Stimulated activated CD4-positive, alpha-beta T cell treated with anti-CD3 and anti-CD28 coated beads, TNF-alpha, amount 100 ng/mL, for 4 hours (primary cell): ENCODE measurements around the gene RAB13.

Source experiments
- DNase-seq, 3 experiments: peaks; one replicate each; pipeline ENCODE4 v3.0.0-alpha.2; 2020; ENCODE audit warnings: low read depth in 3 of 3

RAB13 gene

GRCh38 chr1:153957744-153958110, 28.4 kb downstream of the RAB13 start:
- DNase-seq, result no peak

- DNase-seq, result no peak
Observed at GRCh38 chr1:153956997-153957715, 29.0 kb downstream of the RAB13 start.

DNA sequence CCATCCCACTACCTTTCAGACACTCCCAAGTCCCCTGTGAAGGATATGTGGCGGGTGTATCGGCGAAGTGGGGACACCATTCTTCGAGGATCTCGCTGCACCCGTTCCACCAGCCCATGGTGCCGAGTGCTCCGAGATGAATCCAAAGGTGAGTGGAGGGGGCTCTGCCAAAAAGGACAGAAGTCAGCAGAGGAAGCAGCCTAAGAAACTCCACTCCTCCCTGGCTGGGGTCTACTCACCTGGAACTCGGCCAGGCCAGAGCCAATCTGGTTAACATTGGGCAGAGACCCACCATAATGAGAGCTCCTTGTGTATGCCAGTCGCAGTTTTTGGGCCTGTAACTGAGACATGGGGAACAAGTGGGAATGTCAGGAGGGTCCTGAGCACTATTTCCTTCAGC, 31.3 kb downstream of the RAB13 start:
- DNase-seq, result no peak

DNA sequence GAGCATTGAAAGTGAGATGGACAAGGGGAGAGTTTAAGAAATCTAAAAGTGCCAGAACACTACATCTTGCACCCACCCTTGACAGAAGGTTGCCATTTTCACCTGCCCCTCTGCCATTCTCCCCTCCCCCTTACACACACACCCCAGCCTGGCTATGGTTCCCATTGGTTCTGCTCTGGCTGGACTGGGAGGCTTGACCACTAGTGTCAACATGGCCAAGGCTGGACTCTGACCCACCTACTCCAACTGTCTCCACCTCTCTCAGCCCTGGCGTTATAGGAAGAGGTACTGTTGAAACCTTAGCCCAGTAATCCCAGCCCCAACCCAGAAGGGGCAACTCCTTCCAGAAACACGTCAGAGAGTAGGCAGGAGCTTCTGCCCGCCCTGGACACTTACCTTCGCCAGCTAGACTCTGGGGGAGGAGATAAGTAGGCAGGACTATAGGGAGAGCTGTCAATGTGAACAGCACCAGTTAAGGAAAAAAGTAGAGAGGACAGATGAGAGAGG, 32.2 kb downstream of the RAB13 start:
- DNase-seq, result no peak

GRCh38 chr1:153951801-153952200, 34.3 kb downstream of the RAB13 start:
- DNase-seq, result no peak

DNA sequence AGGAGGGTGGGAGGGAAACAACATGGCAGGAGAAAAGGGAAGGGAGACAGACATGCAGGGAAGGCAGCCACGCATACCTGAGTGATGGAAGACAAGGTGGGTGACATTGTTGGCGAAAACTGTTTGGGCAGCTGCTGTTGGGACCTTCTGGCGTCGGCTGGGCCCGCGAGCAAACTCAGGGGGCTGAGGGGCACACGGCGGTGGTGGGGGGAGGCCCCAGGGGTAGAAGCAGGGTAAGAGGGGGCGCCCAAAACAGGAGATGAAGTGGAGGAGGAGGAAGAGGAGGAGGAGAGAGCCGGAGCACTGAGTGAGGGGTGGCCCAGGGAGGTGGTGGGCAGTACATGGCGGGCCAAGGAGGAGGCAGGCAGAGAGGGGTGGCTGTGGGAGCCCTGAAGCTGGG, 35.0 kb downstream of the RAB13 start:
- DNase-seq, result no peak

DNA sequence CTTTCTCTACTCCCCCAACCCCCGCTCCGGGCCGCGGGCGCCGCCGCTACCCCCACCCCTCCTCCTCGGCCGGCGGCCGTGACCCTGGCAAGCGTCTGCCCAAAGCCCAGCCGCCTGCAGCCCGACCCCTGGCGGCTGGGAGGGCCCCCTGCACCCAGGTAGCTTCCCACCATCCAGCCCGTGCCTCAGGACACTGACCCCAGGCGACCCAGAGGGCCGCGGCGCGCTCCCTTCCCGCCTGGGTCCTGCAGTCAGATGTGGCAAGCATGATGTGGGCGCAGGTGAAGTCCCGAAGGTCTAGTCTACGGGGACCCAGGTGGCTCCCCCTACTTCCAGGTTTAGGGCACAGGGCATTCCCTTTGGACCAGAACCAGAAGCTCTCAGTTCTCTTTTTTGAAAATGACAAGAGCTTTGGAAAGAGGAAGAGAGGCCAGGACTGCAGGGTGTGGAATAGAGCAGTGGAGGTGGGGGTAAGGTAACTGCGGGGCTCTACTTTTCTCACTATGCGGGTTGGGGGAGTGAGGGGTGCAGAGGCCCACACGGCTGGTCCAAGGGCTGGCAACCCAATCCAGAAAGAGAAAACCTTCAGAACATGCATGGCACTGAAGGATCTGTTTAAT, 39.4 kb downstream of the RAB13 start, which contains the start of gene DENND4B:
TSS of gene DENND4B (minus strand) at position 97 of the 620 bp plus-strand sequence. CDS start 2,344 bp downstream, outside the sequence.
- DNase-seq, result peak; percentile 59 to 62 (median 62)

DNA sequence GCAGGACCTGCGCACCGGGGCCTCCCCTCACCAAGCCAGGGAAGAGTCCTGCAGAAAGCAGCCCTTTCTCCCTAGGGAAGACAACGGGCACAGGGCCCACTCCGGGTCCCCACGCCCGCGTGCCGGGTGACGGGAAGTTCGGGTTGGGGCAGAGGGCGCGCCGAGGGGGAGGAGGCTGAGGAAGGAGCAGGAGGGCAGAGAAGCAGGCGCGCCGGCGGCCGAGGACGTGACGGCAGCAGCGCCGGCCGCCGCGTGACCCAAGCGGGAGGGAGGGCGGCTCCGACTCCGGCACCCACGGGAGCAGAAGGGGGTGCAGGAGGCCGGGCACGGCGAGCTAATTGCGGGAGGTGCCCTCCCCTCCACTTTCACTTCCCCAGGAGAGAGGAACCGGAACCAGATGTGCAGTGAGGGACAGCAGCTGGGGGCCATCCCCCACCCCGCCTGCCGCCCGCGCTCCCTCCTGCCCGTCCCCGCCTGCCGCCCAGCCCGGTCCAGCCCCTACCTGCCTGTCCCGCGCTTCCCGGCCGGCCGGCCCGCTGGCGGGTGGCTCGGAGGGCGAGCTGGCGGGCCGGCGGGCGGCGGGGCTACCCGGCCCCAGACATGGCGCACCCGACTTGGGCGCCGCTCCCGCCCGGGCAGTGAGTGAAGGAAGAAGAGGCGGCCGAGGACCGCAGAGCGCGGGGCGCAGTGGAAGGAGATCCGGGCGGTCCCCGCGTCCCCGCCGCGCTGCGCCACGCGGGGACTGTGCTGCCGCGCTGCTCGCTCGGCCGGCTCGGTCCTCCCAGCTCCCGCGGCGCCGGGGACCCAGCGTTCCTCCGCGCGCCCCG, 40.1 kb downstream of the RAB13 start:
- DNase-seq, result peak; percentile 37 to 48 (median 47)

DNA sequence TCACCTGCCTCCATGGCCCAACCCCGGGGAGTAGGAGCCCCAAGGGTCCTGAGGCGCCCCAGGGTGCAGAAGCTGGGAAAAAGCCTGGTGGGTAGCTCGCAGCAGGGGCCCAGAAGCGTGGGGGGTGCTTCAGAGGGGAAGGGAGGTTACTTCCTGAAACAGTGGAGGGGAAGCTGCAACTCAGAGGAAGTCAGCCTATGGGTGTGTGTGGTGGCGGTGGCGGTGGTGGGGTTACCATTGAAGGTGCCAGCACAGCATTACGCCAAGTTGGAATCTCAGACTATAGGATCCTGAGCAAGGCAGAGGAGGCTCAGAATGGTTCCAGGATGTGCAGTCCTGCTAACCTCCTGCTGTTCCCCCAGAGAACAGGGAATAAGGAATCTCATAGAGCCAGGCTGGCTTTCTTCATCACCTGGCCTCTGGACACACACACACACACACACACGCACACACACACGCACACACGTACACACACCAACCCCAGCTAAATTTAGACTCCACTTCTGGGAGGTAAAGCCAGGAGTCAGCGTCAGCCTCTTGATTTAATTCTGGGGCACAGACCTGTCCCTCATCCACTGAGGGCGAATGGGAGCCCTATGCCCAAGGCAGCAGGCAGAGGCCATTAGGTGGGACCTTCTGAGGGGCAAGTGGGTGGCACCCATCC, 40.9 kb downstream of the RAB13 start:
- peak; percentile 43 to 55 (median 51) for DNase-seq

DNA sequence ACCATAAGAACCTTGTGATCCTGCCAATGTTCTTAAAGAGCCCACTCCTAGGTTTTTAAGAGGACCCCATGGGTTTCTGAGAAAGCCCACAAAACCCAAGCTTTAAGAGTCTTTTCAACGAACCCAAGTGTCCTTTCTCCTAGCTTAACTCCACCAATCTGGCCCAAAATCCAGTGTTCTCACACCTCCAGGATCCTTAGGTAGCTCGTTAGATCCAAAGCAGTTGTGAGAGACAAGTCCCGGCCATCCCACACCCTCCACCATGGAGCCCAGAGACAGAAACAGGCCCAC, 41.4 kb downstream of the RAB13 start:
- DNase-seq, result no peak

DNA sequence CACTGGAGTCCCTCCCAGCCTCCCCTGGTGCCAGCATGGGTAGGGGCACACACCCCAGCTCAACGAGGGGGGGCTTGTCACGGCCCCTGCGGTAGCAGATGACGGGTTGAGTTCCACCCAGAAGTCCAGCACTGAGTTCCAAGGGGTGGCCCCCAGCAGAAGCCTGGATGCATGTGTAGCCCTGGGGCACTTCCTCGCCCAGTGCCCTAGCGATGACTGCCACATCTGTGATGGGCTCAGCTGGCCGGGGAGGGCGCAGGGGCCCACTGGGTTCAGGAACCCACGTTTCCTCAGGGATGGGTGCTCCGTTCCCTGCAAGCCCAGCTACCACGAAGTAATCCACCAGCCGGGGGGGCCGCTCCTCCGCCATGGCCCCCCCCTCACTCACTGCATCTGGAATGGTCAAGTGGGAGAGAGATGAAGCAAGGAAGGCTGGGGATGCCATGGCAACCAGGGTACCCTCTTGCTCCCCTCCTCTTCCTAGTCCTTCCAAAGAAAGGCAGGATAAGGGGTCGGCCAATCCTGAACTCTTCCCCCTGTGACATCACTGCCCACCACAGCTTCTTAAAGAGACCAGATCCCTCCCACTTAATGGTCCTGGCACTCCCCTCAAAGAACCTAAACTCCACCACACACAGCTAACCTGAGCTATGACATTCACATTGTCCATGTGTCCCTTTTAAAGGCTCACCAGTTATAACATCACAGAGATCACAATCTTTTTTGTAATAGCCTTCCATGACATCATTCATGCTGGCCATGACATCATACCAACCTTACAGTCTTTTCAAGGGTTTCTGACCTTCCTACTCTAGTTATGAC, 41.9 kb downstream of the RAB13 start:
- no peak for DNase-seq

GRCh38 chr1:153942766-153943549, 43.2 kb downstream of the RAB13 start:
- no peak for DNase-seq

- no peak for DNase-seq
Observed at GRCh38 chr1:153941826-153942725, 44.1 kb downstream of the RAB13 start.

- DNase-seq, result no peak
Observed at GRCh38 chr1:153940756-153941155, 45.4 kb downstream of the RAB13 start.

DNA sequence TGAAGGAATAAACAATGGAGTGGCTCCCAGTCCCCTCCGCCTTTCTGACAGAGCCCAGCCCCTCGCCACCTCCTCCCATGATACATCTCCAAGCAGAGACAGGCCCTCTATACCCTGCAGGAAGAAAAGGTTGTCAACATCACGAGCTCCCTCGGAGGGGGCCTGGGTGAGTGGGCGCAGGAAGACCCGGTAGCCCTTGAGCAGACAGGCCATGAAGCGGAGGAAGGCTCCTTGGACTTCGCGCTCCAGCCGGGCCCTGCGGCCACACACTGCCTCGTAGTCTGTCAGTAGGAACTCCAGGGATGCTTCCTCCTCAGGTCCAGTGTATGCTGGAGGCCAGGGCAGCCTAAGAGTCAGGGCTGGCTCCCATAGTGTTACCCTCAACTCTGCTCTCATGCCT, 46.7 kb downstream of the RAB13 start:
- DNase-seq, result no peak

GRCh38 chr1:153938996-153939395, 47.1 kb downstream of the RAB13 start:
- DNase-seq, result no peak

GRCh38 chr1:153937331-153937730, 48.8 kb downstream of the RAB13 start:
- no peak for DNase-seq

DNA sequence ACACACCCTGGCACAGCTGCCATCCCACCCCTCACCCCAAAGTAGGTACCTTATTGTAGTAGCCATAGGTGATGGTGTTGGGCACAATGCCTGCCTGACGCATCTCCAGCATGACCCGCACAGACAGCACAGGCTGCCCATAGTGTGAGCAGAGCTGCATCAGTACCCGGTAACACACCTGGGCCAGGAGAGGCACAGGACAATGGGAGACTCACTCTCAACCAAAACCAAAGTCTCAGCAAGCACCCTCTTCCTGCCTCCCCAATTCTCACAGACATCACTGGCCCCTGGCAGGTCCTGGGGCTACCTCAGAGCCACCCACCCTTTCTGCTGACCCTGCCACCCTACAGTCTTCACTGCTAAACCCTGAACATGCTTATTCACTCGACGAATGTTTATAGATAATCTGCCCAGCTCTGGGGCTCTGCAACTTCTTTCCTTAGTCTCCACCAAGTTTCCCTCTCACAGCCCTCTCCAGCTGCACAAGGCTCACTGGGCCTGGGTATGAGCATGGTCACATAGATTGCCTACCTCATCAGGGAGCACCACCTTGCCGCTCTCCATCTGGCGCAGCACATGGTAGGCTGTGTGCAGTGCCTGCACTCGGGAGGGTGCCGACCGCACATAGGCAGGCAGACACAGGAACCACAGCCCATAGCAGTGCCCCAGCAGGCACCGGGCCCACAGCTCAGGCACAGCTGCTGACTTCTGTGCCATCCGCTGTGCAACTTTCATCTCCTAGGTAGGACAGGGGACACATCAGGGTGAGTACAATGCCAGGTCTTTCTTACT, 49.9 kb downstream of the RAB13 start:
- DNase-seq, result no peak

DNA sequence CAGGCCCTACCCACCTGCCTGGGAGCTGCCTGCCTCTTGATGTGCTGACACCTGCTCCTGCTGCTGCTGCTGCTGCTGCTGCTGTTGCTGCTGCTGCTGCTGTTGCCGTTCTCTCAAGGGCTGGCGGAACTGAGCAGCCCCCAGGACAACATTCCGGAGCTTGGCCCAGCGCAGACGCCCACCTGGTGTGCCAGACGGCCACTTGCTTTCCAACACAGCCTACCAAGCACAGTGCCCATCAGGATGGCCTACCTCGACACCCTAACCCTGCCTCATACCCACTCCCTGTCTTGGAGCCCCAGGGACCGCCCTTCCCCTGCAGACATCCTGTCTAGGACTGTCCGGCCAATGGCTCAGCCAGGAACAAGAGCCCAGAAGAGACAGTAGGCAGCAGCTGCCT, 51.4 kb downstream of the RAB13 start:
- DNase-seq, result no peak
